Spleen (tissue), 11 donors: ENCODE results near the gene TLX1. TPM values are rescaled to one million over a fixed set of nuclear protein-coding genes. Genes with fewer than 3 reads are reported as not detected.
A peak's percentile ranks its signal among the peaks of the same experiment; 100 is the strongest.
"Not testable (repeated sequence)": the region's sequence is repeated elsewhere in the genome, so short reads cannot be mapped to it uniquely, and the experiment has no call there.

Source experiments
- DNase-seq: peaks from one replicate; pipeline ENCODE4 v3.0.0-alpha.2; 2020
- H3K27ac ChIP-seq, 8 donors: fragments of 200-600 bp; sonication (generic) in 7 of 8; 1 replicate in 4 of 8; 2 replicates in 4 of 8; pipeline versions ENCODE4 v1.5.0 to v1.8.0; 2016 to 2021; ENCODE audit warnings: inconsistent platforms in 4 of 8, mild to moderate bottlenecking in 4 of 8, moderate library complexity in 1 of 8
- H3K27me3 ChIP-seq, 7 donors: fragments of 200-600 bp; sonication (generic) in 6 of 7; replicated peaks in 1 of 7; 1 replicate in 4 of 7; 2 replicates in 3 of 7; pipeline versions ENCODE4 v1.5.0 to v1.8.0; 2016 to 2021; ENCODE audit warnings: inconsistent platforms in 3 of 7, mild to moderate bottlenecking in 1 of 7
- H3K36me3 ChIP-seq, 6 donors: fragments of 200-600 bp; sonication (generic) in 5 of 6; 1 replicate in 4 of 6; 2 replicates in 2 of 6; pipeline versions ENCODE4 v1.5.0 to v1.8.0; 2016 to 2021; ENCODE audit warnings: inconsistent platforms in 2 of 6
- H3K4me1 ChIP-seq, 6 donors: fragments of 200-600 bp; sonication (generic) in 5 of 6; 1 replicate in 3 of 6; 2 replicates in 3 of 6; pipeline versions ENCODE4 v1.5.0 to v1.8.0; 2016 to 2021; ENCODE audit warnings: inconsistent platforms in 3 of 6
- H3K4me3 ChIP-seq, 8 donors: fragments of 200-600 bp; sonication (generic) in 7 of 8; 1 replicate in 4 of 8; 2 replicates in 4 of 8; pipeline versions ENCODE4 v1.5.0 to v1.8.0; 2016 to 2021; ENCODE audit warnings: inconsistent platforms in 4 of 8, mild to moderate bottlenecking in 4 of 8, moderate library complexity in 2 of 8
- H3K9me3 ChIP-seq, 8 donors: fragments of 200-600 bp; sonication (generic) in 7 of 8; 1 replicate in 4 of 8; 2 replicates in 4 of 8; pipeline versions ENCODE4 v1.5.0 to v1.8.0; 2016 to 2021; ENCODE audit warnings: inconsistent platforms in 4 of 8
- CTCF ChIP-seq, 11 experiments: fragments of 200-600 bp in 7 of 11; fragments of 450-650 bp in 4 of 11; sonication (generic) in 4 of 11; IDR thresholded peaks in 8 of 11; conservative IDR thresholded peaks in 3 of 11; 1 replicate in 7 of 11; 2 replicates in 4 of 11; pipeline versions ENCODE4 v1.4.0 to v1.8.0; 2016 to 2021; ENCODE audit warnings: antibody characterized with exemption in 11 of 11, inconsistent platforms in 4 of 11, mild to moderate bottlenecking in 1 of 11
- POLR2A ChIP-seq, 3 donors: fragments of 450-650 bp; IDR thresholded peaks; one replicate each; pipeline ENCODE4 v1.5.1; 2017; ENCODE audit warnings: antibody characterized with exemption in 3 of 3, mild to moderate bottlenecking in 1 of 3
- POLR2AphosphoS5 ChIP-seq, 3 donors: sonication (generic); formaldehyde crosslinking; IDR thresholded peaks; one replicate each; pipeline ENCODE4 v1.5.1; 2017; ENCODE audit warnings: antibody characterized with exemption in 3 of 3
- WGBS, 5 donors: extraction: QIAGEN DNeasy Blood & Tissue Kit in 3 of 5; methylation state at CpG; one replicate each; pipeline versions ENCODE4 v1.1.5 to v1.1.7; 2013 to 2018; 5-methylcytosine and 5-hydroxymethylcytosine counted together
- intact Hi-C: fragments of 100-400 bp; cut with DNase I; formaldehyde crosslinking; loops from one replicate; pipeline ENCODE4 v1.15.0; 2023; ENCODE audit warnings: low total_unique reads
- polyA plus RNA-seq, 3 donors: library from polyadenylated mRNA; stranded (reverse); fragments of 200-250 nt; gene quantifications; one replicate each; pipeline ENCODE4 v1.2.1, GENCODE V29; 2013
- total RNA-seq, 7 donors: library from RNA; depleted of rRNA in 3 of 7; stranded (reverse); fragments of >200 nt in 3 of 7; fragmentation: NEBNext Ultra II Directional in 4 of 7; extraction: Animal tissue kit (Norgen Biotek cat#: 25700) in 4 of 7; gene quantifications; one replicate each; pipeline versions ENCODE4 v1.1.0 to v1.2.1, GENCODE V29; 2016 to 2021
- donor health status: healthy with polysubstance abuse.
- donor health status: DM: no; HTN: no; CAD: no; lungs with moderate emphysema.
- donor health status: DM: no; HTN: no; CAD: no.
- donor health status: Bipolar disorder and iron deficiency.
- donor health status: healthy.
- donor health status: DM: no; HTN: no; CAD: no.
- donor health status: DM: yes; HTN: yes; CAD: no.

Gene TLX1
- total and polyA plus RNA-seq, 10 donors = 5.7 to 91.5 (median 32.5) TPM

GRCh38 chr10:101145750-101146391 lies 14.8 kb downstream of the TLX1 start:
- H3K36me3 ChIP-seq = peaks cover 0 to 4% (median 0%) of the 10 kb centered on the region in 6 donors
- peaks cover 0 to 41% (median 16%) of the 10 kb centered on the region in 6 donors for H3K4me1 ChIP-seq
- intact Hi-C loops = no loop called here
- TF ChIP-seq CTCF (IDR thresholded peaks at IDR 0.05 in 8 of 11, conservative IDR thresholded peaks at IDR 0.05 in 3 of 11) (no peak), POLR2AphosphoS5 (IDR thresholded peaks at IDR 0.05) (peak in 1 of 3 donors; percentile 24), POLR2A (IDR thresholded peaks at IDR 0.05) (no peak)
- peaks cover 0 to 10% (median 4%) of the 10 kb centered on the region in 8 donors for H3K9me3 ChIP-seq
- H3K4me3 ChIP-seq = peak overlapping the region in 2 of 8 donors; percentile 3 to 5
- H3K27ac ChIP-seq = no peak overlapping the region
- peaks cover 5 to 100% (median 61%) of the 10 kb centered on the region in 7 donors for H3K27me3 ChIP-seq
- WGBS, 5 donors = 16 to 32% (median 20%) methylated on average over 24 to 40 of the region's 40 CpGs
- no peak for DNase-seq

GRCh38 chr10:101146392-101147251 lies 15.5 kb downstream of the TLX1 start:
- DNase-seq = no peak
- Histone ChIP-seq H3K4me3 (peak overlapping the region in 2 of 8 donors; percentile 3 to 5), H3K27ac (no peak overlapping the region), H3K36me3 (peaks cover 0 to 4% (median 0%) of the 10 kb centered on the region in 6 donors), H3K9me3 (peaks cover 0 to 10% (median 4%) of the 10 kb centered on the region in 8 donors), H3K27me3 (peaks cover 3 to 98% (median 53%) of the 10 kb centered on the region in 7 donors), H3K4me1 (peaks cover 0 to 34% (median 15%) of the 10 kb centered on the region in 6 donors)
- WGBS, 5 donors = 12 to 39% (median 18%) methylated on average over 14 to 55 of the region's 55 CpGs
- TF ChIP-seq CTCF (IDR thresholded peaks at IDR 0.05 in 8 of 11, conservative IDR thresholded peaks at IDR 0.05 in 3 of 11) = no peak
- peak in 1 of 3 donors; percentile 39 for TF ChIP-seq POLR2AphosphoS5 (IDR thresholded peaks at IDR 0.05)
- intact Hi-C loops = no loop called here

- peaks cover 0 to 3% (median 0%) of the 10 kb centered on the region in 6 donors for H3K36me3 ChIP-seq
- peaks cover 0 to 88% (median 20%) of the 10 kb centered on the region in 7 donors for H3K27me3 ChIP-seq
- no peak for DNase-seq
- WGBS, 5 donors = 54 to 74% (median 65%) methylated on average over 4 of the region's 4 CpGs
- H3K27ac ChIP-seq = no peak overlapping the region
- intact Hi-C loops = no loop called here
- peaks cover 0 to 8% (median 5%) of the 10 kb centered on the region in 6 donors for H3K4me1 ChIP-seq
- H3K4me3 ChIP-seq = no peak overlapping the region
- no peak for TF ChIP-seq POLR2A (IDR thresholded peaks at IDR 0.05)
- TF ChIP-seq CTCF (IDR thresholded peaks at IDR 0.05 in 8 of 11, conservative IDR thresholded peaks at IDR 0.05 in 3 of 11) = no peak
- no peak for TF ChIP-seq POLR2AphosphoS5 (IDR thresholded peaks at IDR 0.05)
- peaks cover 0 to 10% (median 4%) of the 10 kb centered on the region in 8 donors for H3K9me3 ChIP-seq
Observed at GRCh38 chr10:101151395-101151794, 20.3 kb downstream of the TLX1 start.

GRCh38 chr10:101152316-101152715 lies 21.2 kb downstream of the TLX1 start:
- no peak for DNase-seq
- intact Hi-C loops = no loop called here
- Histone ChIP-seq H3K9me3 (peaks cover 0 to 10% (median 4%) of the 10 kb centered on the region in 8 donors), H3K27ac (no peak overlapping the region), H3K4me3 (no peak overlapping the region), H3K27me3 (peaks cover 0 to 88% (median 10%) of the 10 kb centered on the region in 7 donors), H3K36me3 (no peaks in the 10 kb centered on the region), H3K4me1 (no peaks in the 10 kb centered on the region)
- no peak for TF ChIP-seq POLR2A (IDR thresholded peaks at IDR 0.05)
- no peak for TF ChIP-seq CTCF (IDR thresholded peaks at IDR 0.05 in 8 of 11, conservative IDR thresholded peaks at IDR 0.05 in 3 of 11)
- TF ChIP-seq POLR2AphosphoS5 (IDR thresholded peaks at IDR 0.05) = no peak
- 73 to 81% (median 78%) methylated on average over 3 of the region's 3 CpGs for WGBS, 5 donors

- peaks cover 0 to 87% (median 4%) of the 10 kb centered on the region in 7 donors for H3K27me3 ChIP-seq
- DNase-seq, H3K4me3 ChIP-seq, H3K36me3 ChIP-seq, H3K9me3 ChIP-seq, H3K27ac ChIP-seq, H3K4me1 ChIP-seq, intact Hi-C loops: not testable (repeated sequence)
- WGBS, 5 donors = 88 to 96% (median 93%) methylated on average over 5 of the region's 5 CpGs
Observed at GRCh38 chr10:101154506-101154905, 23.4 kb downstream of the TLX1 start.
